Fibroblast of lung (primary cell): ENCODE results near the gene AMMECR1. TPM values are rescaled to one million over a fixed set of nuclear protein-coding genes. Genes with fewer than 3 reads are reported as not detected.

ENCODE experiments used
- DNase-seq, 2 donors: peaks; one replicate each; pipeline versions ENCODE4 v3.0.0 to v3.0.0-alpha.2; 2010; ENCODE audit warnings: low read depth in 2 of 2
- H2AFZ ChIP-seq: 2 replicates; pipeline ENCODE4 v1.5.1; 2012; ENCODE audit warnings: low read length, control low read depth, inconsistent platforms
- H3K27ac ChIP-seq: 2 replicates; pipeline ENCODE4 v1.5.1; 2011; ENCODE audit warnings: low read length, control low read depth; ENCODE audit not compliant: insufficient read depth
- H3K27me3 ChIP-seq: 2 replicates; pipeline ENCODE4 v1.5.1; 2011; ENCODE audit warnings: mild to moderate bottlenecking, low read length; ENCODE audit not compliant: control insufficient read depth, insufficient read depth
- H3K36me3 ChIP-seq: 2 replicates; pipeline ENCODE4 v1.5.1; 2011; ENCODE audit warnings: low read length; ENCODE audit not compliant: control insufficient read depth, insufficient read depth
- H3K4me1 ChIP-seq: 2 replicates; pipeline ENCODE4 v1.5.1; 2011; ENCODE audit warnings: low read length; ENCODE audit not compliant: control insufficient read depth, insufficient read depth; ENCODE audit errors: extremely low read depth
- H3K4me2 ChIP-seq: 2 replicates; pipeline ENCODE4 v1.5.1; 2011; ENCODE audit warnings: low read length, control low read depth; ENCODE audit not compliant: insufficient read depth; ENCODE audit errors: extremely low read depth
- H3K4me3 ChIP-seq, 4 experiments: fragments of 200-600 bp in 1 of 4; sonication (generic) in 1 of 4; replicated peaks in 1 of 4; 2 replicates each; pipeline ENCODE4 v1.5.1; 2011 to 2016; ENCODE audit warnings: low read length in 4 of 4, low read depth in 3 of 4, mild to moderate bottlenecking in 3 of 4, control low read depth in 2 of 4, inconsistent platforms in 1 of 4, mixed read lengths in 1 of 4; ENCODE audit not compliant: insufficient read depth in 1 of 4; ENCODE audit errors: control extremely low read depth in 1 of 4
- H3K79me2 ChIP-seq: 2 replicates; pipeline ENCODE4 v1.5.1; 2012; ENCODE audit warnings: mild to moderate bottlenecking, low read length, inconsistent platforms; ENCODE audit not compliant: control insufficient read depth, insufficient read depth
- H3K9ac ChIP-seq: 2 replicates; pipeline ENCODE4 v1.5.1; 2011; ENCODE audit warnings: mild to moderate bottlenecking, low read length, control low read depth; ENCODE audit not compliant: insufficient read depth
- H3K9me3 ChIP-seq: 2 replicates; pipeline ENCODE4 v1.5.1; 2012; ENCODE audit warnings: low read depth, low read length; ENCODE audit not compliant: control insufficient read depth, insufficient read depth
- H4K20me1 ChIP-seq: 2 replicates; pipeline ENCODE4 v1.5.1; 2011; ENCODE audit warnings: low read length; ENCODE audit not compliant: control insufficient read depth, insufficient read depth; ENCODE audit errors: extremely low read depth
- CTCF ChIP-seq, 2 donors: IDR thresholded peaks in 1 of 2; conservative IDR thresholded peaks in 1 of 2; 1 replicate in 1 of 2; 2 replicates in 1 of 2; pipeline ENCODE4 v1.5.1; 2011 to 2012; ENCODE audit warnings: low read length in 2 of 2, control low read depth in 1 of 2, inconsistent platforms in 1 of 2, low read depth in 1 of 2, mild to moderate bottlenecking in 1 of 2
- EZH2 ChIP-seq: IDR thresholded peaks from 2 replicates; pipeline ENCODE4 v1.5.1; 2012; ENCODE audit warnings: low read length, control low read depth, mild to moderate bottlenecking; ENCODE audit errors: missing control alignments
- polyA plus RNA-seq, 2 donors: library from polyadenylated mRNA; depleted of rRNA in 1 of 2; stranded (reverse) in 1 of 2; unstranded in 1 of 2; fragments of >200 nt; gene quantifications; 2 replicates each; pipeline ENCODE4 v1.2.1, GENCODE V29; 2011 to 2012; ENCODE audit warnings: missing spikeins in 1 of 2
- total RNA-seq: library from RNA; depleted of rRNA; stranded (reverse); fragments of >200 nt; gene quantifications from 2 replicates; pipeline ENCODE4 v1.2.1, GENCODE V29; 2014

Gene AMMECR1
- total and polyA plus RNA-seq, 2 donors (not counting 1 experiment from before 2014, with no cell fraction given), result 7.6 to 9.2 TPM

- Histone ChIP-seq H3K27ac (no peak overlapping the region), H3K27me3 (no peaks in the 10 kb centered on the region), H3K4me2 (no peak overlapping the region), H4K20me1 (no peaks in the 10 kb centered on the region), H3K4me1 (no peaks in the 10 kb centered on the region), H2AFZ (no peak overlapping the region), H3K36me3 (no peaks in the 10 kb centered on the region), H3K9ac (no peak overlapping the region), H3K79me2 (no peaks in the 10 kb centered on the region), H3K4me3 (no peak overlapping the region), H3K9me3 (no peaks in the 10 kb centered on the region)
- no peak for DNase-seq
- TF ChIP-seq CTCF (conservative IDR thresholded peaks at IDR 0.05 in 1 of 2, IDR thresholded peaks at IDR 0.05 in 1 of 2; ENCODE audit: low read depth in 1 of 2, low read length in 2 of 2), result no peak
- TF ChIP-seq EZH2, result no peak
Measured at GRCh38 chrX:110153244-110153643, 164.6 kb downstream of the AMMECR1 start.

- Histone ChIP-seq H4K20me1 (no peaks in the 10 kb centered on the region), H3K4me3 (no peak overlapping the region), H3K27ac (no peak overlapping the region), H3K79me2 (no peaks in the 10 kb centered on the region), H2AFZ (no peak overlapping the region), H3K9ac (no peak overlapping the region), H3K9me3 (no peaks in the 10 kb centered on the region), H3K27me3 (no peaks in the 10 kb centered on the region), H3K4me1 (peaks cover 3% of the 10 kb centered on the region), H3K36me3 (no peaks in the 10 kb centered on the region), H3K4me2 (no peak overlapping the region)
- peak; percentile 20 to 77 for DNase-seq
- TF ChIP-seq EZH2 (no peak), CTCF (conservative IDR thresholded peaks at IDR 0.05 in 1 of 2, IDR thresholded peaks at IDR 0.05 in 1 of 2; ENCODE audit: low read depth in 1 of 2, low read length in 2 of 2) (peak; percentile 65 to 71)
Measured at GRCh38 chrX:110146521-110146920, 171.4 kb downstream of the AMMECR1 start.

- no peak overlapping the region for H3K4me2 ChIP-seq
- no peaks in the 10 kb centered on the region for H3K27me3 ChIP-seq
- DNase-seq, result peak; percentile 14 to 51
- H3K4me1 ChIP-seq, result peaks cover 3% of the 10 kb centered on the region
- H2AFZ ChIP-seq, result no peak overlapping the region
- no peaks in the 10 kb centered on the region for H3K79me2 ChIP-seq
- H3K9me3 ChIP-seq, result no peaks in the 10 kb centered on the region
- H3K27ac ChIP-seq, result no peak overlapping the region
- TF ChIP-seq CTCF (conservative IDR thresholded peaks at IDR 0.05 in 1 of 2, IDR thresholded peaks at IDR 0.05 in 1 of 2; ENCODE audit: low read depth in 1 of 2, low read length in 2 of 2) (peak; percentile 51 to 60), EZH2 (no peak)
- no peak overlapping the region for H3K4me3 ChIP-seq
- H4K20me1 ChIP-seq, result no peaks in the 10 kb centered on the region
- H3K9ac ChIP-seq, result no peak overlapping the region
- no peaks in the 10 kb centered on the region for H3K36me3 ChIP-seq
Measured at GRCh38 chrX:110145854-110146253, 172.0 kb downstream of the AMMECR1 start.
